K562 (cell line): Measurements from ENCODE around the gene PGM3.

Source experiments
- CBX2 ChIP-seq: fragments of 200-600 bp; sonication (generic); IDR thresholded peaks from one replicate; pipeline ENCODE4 v1.6.1; 2012; ENCODE audit warnings: mild to moderate bottlenecking, low read length, inconsistent platforms; ENCODE audit not compliant: insufficient read depth, poor library complexity, severe bottlenecking
- CTCF ChIP-seq, 3 experiments: IDR thresholded peaks in 2 of 3; conservative IDR thresholded peaks in 1 of 3; 2 replicates each; pipeline ENCODE4 v1.5.1; 2011 to 2012; ENCODE audit warnings: low read length in 3 of 3, mild to moderate bottlenecking in 3 of 3, control low read depth in 2 of 3, improper control_type of control experiment in 1 of 3, inconsistent platforms in 1 of 3, low read depth in 1 of 3, mixed read lengths in 1 of 3, moderate library complexity in 1 of 3; ENCODE audit not compliant: insufficient read depth in 2 of 3
- ETV6 ChIP-seq, 3 experiments: fragments of 150-350 bp in 1 of 3; sonication (generic) in 1 of 3; formaldehyde crosslinking in 1 of 3; IDR thresholded peaks; 2 replicates each; pipeline versions ENCODE4 v1.6.1 to v1.8.0; 2014 to 2022; ENCODE audit warnings: borderline replicate concordance in 2 of 3, low read depth in 2 of 3, antibody characterized with exemption in 1 of 3, low read length in 1 of 3, mild to moderate bottlenecking in 1 of 3, missing genetic modification reagents in 1 of 3
- EZH2 ChIP-seq: IDR thresholded peaks from 2 replicates; pipeline ENCODE4 v1.6.1; 2012; ENCODE audit warnings: low read depth, mild to moderate bottlenecking, inconsistent platforms, low read length, borderline replicate concordance
- FOXA1 ChIP-seq: fragments of 450-650 bp; IDR thresholded peaks from 2 replicates; pipeline ENCODE4 v1.6.1; 2016; ENCODE audit warnings: mild to moderate bottlenecking, borderline replicate concordance
- MTF1 ChIP-seq: fragments of 250-450 bp; sonication (Bioruptor Pico); IDR thresholded peaks from 2 replicates; pipeline ENCODE4 v1.9.0; 2021; ENCODE audit warnings: moderate library complexity, mild to moderate bottlenecking, inconsistent platforms, borderline replicate concordance
- NFRKB ChIP-seq: fragments of 450-650 bp; IDR thresholded peaks from 2 replicates; pipeline ENCODE4 v1.6.1; 2016; ENCODE audit warnings: low read depth
- POLR2A ChIP-seq: fragments of 450-650 bp; conservative IDR thresholded peaks from 2 replicates; pipeline ENCODE4 v1.6.1; 2016
- POLR2AphosphoS5 ChIP-seq: IDR thresholded peaks from 2 replicates; pipeline ENCODE4 v1.6.1; 2011; ENCODE audit warnings: mild to moderate bottlenecking, low read depth, low read length, moderate library complexity; ENCODE audit not compliant: control insufficient read depth, insufficient read depth
- SMC3 ChIP-seq: conservative IDR thresholded peaks from 2 replicates; pipeline ENCODE4 v1.6.1; 2011; ENCODE audit warnings: low read depth, low read length, improper control_type of control experiment; ENCODE audit not compliant: insufficient read depth
- ZFX ChIP-seq: sonication (generic); formaldehyde crosslinking; IDR thresholded peaks from 2 replicates; pipeline ENCODE4 v1.8.0; 2022; ENCODE audit warnings: mild to moderate bottlenecking, missing genetic modification reagents, moderate library complexity
- ZNF408 ChIP-seq: fragments of 250-450 bp; sonication (Bioruptor Pico); IDR thresholded peaks from 2 replicates; pipeline ENCODE4 v1.4.0; 2020; ENCODE audit warnings: low read depth, mild to moderate bottlenecking, moderate library complexity

GRCh38 chr6:83152913-83153312 lies 40.2 kb downstream of the PGM3 start:
- TF ChIP-seq EZH2 (no peak), SMC3 (no peak), ETV6 (IDR thresholded peaks at IDR 0.05; ENCODE audit: borderline replicate concordance in 1 of 2, low read depth in 2 of 2, low read length in 1 of 2) (no peak), ETV6 (CRISPR knock-in tag; IDR thresholded peaks at IDR 0.05; ENCODE audit: borderline replicate concordance) (no peak), ZFX (no peak), CBX2 (no peak), NFRKB (no peak), POLR2AphosphoS5 (no peak), CTCF (IDR thresholded peaks at IDR 0.05 in 2 of 3, conservative IDR thresholded peaks at IDR 0.05 in 1 of 3; ENCODE audit: insufficient read depth in 2 of 3, low read depth in 1 of 3, low read length in 3 of 3) (no peak), FOXA1 (no peak), ZNF408 (CRISPR knock-in tag) (no peak), MTF1 (CRISPR knock-in tag) (no peak), POLR2A (no peak)
